ENCODE measurements around the gene DOP1A.

Gene DOP1A, protein sequence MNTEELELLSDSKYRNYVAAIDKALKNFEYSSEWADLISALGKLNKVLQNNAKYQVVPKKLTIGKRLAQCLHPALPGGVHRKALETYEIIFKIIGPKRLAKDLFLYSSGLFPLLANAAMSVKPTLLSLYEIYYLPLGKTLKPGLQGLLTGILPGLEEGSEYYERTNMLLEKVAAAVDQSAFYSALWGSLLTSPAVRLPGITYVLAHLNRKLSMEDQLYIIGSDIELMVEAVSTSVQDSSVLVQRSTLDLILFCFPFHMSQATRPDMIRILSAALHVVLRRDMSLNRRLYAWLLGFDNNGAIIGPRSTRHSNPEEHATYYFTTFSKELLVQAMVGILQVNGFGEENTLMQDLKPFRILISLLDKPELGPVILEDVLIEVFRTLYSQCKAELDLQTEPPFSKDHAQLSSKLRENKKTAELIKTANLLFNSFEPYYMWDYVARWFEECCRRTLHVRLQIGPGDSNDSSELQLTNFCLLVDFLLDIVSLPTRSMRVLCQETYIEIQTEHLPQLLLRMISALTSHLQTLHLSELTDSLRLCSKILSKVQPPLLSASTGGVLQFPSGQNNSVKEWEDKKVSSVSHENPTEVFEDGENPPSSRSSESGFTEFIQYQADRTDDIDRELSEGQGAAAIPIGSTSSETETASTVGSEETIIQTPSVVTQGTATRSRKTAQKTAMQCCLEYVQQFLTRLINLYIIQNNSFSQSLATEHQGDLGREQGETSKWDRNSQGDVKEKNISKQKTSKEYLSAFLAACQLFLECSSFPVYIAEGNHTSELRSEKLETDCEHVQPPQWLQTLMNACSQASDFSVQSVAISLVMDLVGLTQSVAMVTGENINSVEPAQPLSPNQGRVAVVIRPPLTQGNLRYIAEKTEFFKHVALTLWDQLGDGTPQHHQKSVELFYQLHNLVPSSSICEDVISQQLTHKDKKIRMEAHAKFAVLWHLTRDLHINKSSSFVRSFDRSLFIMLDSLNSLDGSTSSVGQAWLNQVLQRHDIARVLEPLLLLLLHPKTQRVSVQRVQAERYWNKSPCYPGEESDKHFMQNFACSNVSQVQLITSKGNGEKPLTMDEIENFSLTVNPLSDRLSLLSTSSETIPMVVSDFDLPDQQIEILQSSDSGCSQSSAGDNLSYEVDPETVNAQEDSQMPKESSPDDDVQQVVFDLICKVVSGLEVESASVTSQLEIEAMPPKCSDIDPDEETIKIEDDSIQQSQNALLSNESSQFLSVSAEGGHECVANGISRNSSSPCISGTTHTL (N-terminal part only)

DNA sequence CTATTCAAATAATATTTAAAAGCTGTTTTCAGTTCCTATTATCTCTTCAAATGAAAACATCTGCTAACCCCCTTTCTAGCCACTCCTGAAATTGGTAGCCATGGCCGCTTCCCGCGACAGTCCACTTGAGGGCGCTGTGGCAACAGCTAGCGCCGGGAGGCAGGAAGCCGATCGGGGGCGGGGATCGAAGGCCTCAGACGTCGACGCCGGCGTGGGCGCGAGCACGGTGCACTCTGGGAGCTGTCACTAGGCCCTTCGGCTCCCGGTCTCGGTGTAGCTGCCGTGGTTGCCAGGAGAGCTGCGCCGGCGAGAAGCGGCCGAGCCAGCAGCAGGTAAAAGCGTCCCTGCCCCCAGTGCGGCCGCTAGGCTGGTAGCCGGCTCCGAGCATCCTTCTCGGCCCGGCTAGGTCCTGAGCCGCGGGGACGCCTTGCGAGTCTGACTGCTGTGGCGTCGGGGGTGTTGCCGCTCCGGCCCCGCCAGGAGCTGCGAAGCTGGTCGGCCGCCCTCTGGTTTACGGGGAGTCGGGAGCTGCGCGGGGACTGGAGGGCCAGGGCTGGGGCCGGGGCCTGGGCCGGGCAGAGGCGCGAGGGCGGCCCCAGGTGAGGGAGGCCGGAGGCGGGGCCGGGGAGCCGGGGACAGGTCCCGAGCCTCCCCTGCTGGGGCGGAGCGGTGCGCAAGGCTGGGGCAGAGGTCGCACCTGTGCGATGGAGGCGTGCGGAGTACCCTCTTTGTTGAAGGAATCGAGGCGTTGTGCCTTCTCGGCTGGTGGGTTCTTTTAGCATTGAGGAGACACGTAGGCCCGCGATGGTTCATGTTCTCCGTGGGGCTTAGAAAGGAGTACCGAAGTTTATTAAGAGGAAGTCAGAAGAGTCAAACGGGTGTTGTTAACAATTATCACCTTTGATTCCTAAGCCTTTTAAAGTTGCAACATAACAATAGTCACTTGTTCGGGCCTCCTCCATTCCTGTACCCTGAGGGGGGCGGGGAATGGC lies at the start of gene DOP1A:
Gene DOP1A (plus strand): TSS at position 224 of the 992 bp plus-strand sequence. CDS start 29,307 bp downstream, outside the sequence.
- DNase-seq: peak; percentile 87

- DNase-seq: no peak
These were observed 47.7 kb upstream of the DOP1A start for GRCh38 chr6:83019741-83020140.

DNA sequence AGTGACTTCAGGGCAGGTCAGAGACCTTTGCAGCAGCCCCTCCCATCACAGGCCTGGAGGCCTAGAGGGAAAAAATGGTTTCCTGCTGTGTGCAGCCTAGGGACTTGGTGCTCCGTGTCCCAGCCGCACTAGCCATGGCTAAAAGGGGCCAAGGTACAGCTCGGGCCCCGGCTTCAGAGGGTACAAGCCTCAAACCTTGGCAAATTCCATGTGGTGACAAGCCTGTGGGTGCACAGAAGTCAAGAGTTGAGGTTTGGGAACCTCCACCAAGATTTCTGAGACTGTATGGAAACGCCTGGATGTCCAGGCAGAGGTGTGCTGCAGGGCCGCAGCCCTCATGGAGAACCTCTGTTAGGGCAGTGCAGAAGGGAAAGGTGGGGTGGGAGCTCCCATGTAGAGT lies 35.8 kb upstream of the DOP1A start:
- DNase-seq: no peak

- DNase-seq: no peak
These were observed 29.2 kb upstream of the DOP1A start for GRCh38 chr6:83038246-83038645.

GRCh38 chr6:83042467-83043053 lies 24.9 kb upstream of the DOP1A start:
- no peak for DNase-seq

- DNase-seq: no peak
These were observed 23.2 kb upstream of the DOP1A start for GRCh38 chr6:83044091-83044768.

DNA sequence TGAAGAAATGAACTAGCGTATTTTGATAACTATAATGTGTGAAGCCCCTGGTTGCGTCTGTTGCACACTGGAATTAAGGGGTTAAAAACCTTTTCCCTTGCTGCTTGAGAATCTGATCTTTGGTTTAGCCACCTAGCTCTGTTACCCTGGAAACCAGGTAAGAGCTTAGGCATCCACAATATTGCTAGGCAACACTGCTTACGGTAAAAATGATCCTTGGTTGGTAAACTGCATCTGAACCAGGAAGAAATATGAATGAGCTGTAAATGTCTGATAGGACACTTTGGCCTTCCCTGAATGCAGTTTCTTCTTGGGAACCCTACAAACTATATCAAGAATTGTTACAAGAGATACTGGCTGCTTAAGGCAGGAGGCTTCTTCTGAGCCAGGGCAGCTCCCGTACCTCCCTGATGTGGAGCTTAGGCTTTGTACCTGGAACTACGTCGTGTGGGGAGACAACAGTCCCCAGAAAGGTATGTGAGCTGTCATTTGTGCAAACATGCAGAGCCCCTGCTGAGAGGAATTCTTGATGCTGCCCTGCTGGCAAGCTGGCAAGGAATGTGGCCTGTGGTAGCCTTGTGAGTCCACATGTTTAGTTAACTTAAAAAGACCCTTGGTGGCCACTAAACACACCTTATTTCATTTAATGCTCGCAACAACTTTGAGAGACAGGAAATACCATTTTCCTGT lies 20.3 kb upstream of the DOP1A start:
- peak; percentile 15 for DNase-seq

- DNase-seq: no peak
These were observed 15.9 kb upstream of the DOP1A start for GRCh38 chr6:83051377-83052172.

DNA sequence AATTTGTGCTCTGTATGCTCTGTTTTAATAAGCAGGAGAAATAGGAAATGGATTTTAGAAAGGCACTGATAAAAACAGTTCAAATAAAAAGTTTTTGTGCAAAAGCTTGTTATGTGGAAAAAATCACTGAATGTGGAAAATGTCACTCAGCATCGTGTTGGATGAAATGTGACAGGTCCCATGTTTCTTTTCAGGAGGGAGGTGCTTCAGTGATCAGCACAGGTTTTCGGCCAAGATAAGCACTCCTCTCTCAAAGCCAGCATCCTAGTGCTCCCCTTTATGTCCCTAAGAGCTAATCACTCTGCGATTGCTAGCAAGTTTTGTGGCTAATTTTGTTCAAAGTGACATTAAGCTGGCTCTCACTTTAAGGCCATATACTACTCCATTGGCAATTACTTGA lies 13.8 kb upstream of the DOP1A start:
- no peak for DNase-seq

DNA sequence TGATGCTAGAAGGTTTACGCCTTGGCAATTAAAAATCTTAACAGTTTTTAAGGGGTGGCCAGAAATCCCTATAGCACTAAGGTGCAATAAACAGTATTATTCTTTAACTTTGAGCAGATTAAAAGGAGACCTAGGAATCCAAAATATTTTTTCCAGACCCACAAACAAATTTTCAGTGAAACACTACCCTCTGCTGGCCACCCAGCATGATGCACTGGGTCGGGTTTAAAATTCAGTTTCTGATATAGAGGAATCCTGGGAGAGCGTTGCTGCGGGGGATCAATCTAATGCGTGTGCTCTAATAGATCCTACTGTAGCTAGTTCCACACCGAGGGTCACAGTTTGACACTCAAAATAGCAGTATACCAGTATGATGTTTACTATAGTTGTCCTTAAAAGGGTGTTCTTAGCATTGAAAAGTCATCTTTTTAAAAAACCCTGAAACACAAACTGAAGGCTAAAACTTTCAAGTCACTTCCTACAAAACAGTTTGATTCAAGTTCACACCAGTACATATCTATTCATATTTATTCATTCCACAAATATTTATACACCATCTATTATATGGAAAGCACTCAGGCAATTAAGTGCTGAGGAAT lies 12.0 kb upstream of the DOP1A start:
- DNase-seq: no peak

DNA sequence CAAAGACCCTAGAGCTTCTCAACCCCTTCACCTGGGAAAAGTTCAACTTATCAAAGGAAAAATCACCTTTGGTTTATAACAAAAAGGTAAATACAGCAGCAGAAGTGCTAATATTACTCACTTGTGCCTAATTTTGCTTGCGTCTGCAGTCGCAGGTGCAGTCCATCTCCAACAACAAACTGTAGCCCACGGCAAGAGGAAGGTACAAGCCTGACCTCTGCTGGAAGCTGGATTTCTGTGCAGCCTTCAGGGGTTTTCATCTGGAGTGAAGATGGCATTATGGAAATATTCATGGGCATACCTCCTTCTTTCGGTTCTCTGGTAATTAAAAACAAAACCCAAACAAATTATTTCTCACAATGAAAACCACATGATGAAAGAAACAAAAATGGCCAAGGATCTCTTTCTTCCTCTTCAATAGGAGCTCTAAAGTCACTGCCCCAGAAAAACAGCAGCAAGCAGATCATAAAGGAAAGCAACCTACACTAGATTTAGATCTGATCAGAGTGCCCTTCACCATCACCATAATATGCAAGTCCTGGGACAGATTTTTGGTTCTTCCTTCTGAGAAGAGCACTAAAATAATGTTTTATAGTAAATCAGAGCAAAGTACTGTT lies 9.7 kb upstream of the DOP1A start:
- peak; percentile 16 for DNase-seq

GRCh38 chr6:83061190-83061589 lies 6.3 kb upstream of the DOP1A start:
- DNase-seq: no peak

DNA sequence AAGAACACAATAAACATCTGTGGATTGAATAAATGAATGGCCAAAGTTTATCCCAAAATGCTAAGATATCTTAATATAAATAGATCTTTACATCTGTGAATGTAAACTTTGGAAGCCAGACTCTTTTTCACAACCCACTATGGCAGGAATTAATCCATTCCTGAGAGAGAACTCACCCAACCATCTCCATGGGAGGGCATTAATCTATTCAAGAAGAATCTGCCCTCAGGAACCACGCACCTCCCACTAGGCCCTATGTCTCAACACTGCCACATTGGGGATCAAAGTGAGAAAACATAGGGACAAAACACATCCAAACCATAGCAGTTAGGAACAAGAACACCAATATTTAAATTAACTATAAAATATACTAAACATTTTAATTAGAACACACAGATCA lies 5.2 kb upstream of the DOP1A start:
- DNase-seq: no peak

- peak; percentile 58 for DNase-seq
These were observed 1.8 kb upstream of the DOP1A start, which contains the start of gene UBE3D for GRCh38 chr6:83065511-83066192. UBE3D (minus strand) TSS chr6:83065841; CDS start chr6:83065718, 123 bp downstream.

DNA sequence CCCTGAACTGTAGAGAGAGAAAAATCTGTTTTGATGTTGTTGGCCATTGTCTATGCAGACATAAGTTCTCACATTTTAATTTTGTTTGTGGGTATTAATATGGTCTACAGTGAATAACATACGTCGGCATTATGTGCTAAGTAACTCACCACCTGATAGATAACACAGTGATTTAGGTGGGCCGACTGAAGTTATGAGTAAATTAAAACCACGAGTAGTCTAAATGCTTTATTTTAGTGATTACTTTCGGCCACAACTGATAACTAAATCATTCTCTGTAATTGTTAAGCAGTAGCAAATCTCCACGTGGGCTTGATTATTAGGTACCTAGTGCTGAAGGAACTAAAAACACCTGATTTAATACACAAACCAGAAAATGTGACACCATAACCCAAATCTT lies 1.1 kb downstream of the DOP1A start:
- DNase-seq: no peak

- no peak for DNase-seq
These were observed 2.2 kb downstream of the DOP1A start for GRCh38 chr6:83069633-83070032.

- DNase-seq: no peak
These were observed 3.6 kb downstream of the DOP1A start for GRCh38 chr6:83071023-83071422.

- no peak for DNase-seq
These were observed 4.2 kb downstream of the DOP1A start for GRCh38 chr6:83071707-83072106.

Data from DMS79 (cell line).